OCI-LY7 (cell line): ENCODE results near the gene ZNF335. TPM values are rescaled to one million over a fixed set of nuclear protein-coding genes. Genes with fewer than 3 reads are reported as not detected.

Source experiments
- BruUV-seq: library from RNA; stranded (reverse); fragments of 400-500 nt; replicated peaks from 2 replicates; lab custom pipeline; 2021; lab: Mats Ljungman, UMichigan
- CTCF ChIA-PET: fragments of 300-600 bp; sonication (Branson Sonifier 250); formaldehyde crosslinking; loops from one replicate; lab custom pipeline; 2022; ENCODE audit warnings: antibody characterized with exemption; ENCODE audit not compliant: unreplicated experiment; lab: Charles Lee
- POLR2A ChIA-PET: fragments of 300-600 bp; sonication (Branson Sonifier 250); formaldehyde crosslinking; loops from one replicate; lab custom pipeline; 2022; ENCODE audit warnings: antibody characterized with exemption; lab: Charles Lee
- DNase-seq: peaks from one replicate; pipeline ENCODE4 v3.0.0-alpha.2; 2015; ENCODE audit warnings: low spot score
- H2AFZ ChIP-seq: fragments of 200-600 bp; sonication (generic), shearing (Covaris generic); 2 replicates; pipeline ENCODE4 v1.6.1; 2014; ENCODE audit warnings: mild to moderate bottlenecking, antibody characterized with exemption, low read length, moderate library complexity
- H3K27ac ChIP-seq: fragments of 200-600 bp; sonication (generic); 2 replicates; pipeline ENCODE4 v1.5.1; 2014; ENCODE audit warnings: mixed run types, low read depth, mild to moderate bottlenecking, moderate library complexity, low read length, inconsistent platforms; ENCODE audit not compliant: poor library complexity, severe bottlenecking
- H3K36me3 ChIP-seq: fragments of 200-600 bp; sonication (generic); 2 replicates; pipeline ENCODE4 v1.6.1; 2014; ENCODE audit warnings: mild to moderate bottlenecking, antibody characterized with exemption, low read length, moderate library complexity, mixed read lengths; ENCODE audit not compliant: insufficient read depth
- H3K4me1 ChIP-seq: fragments of 200-600 bp; sonication (generic); 2 replicates; pipeline ENCODE4 v1.5.1; 2014; ENCODE audit warnings: mild to moderate bottlenecking, low read length; ENCODE audit not compliant: insufficient read depth, poor library complexity, severe bottlenecking
- H3K4me2 ChIP-seq: fragments of 200-600 bp; sonication (generic); 2 replicates; pipeline ENCODE4 v1.6.1; 2014; ENCODE audit warnings: mild to moderate bottlenecking, low read length
- H3K4me3 ChIP-seq: fragments of 200-600 bp; sonication (generic); 2 replicates; pipeline ENCODE4 v1.5.1; 2014; ENCODE audit warnings: mild to moderate bottlenecking, low read depth, low read length; ENCODE audit not compliant: poor library complexity, severe bottlenecking
- H3K79me2 ChIP-seq: fragments of 200-600 bp; sonication (generic); 2 replicates; pipeline ENCODE4 v1.6.1; 2016; ENCODE audit warnings: low read depth, mild to moderate bottlenecking, low read length, moderate library complexity, mixed read lengths; ENCODE audit not compliant: insufficient read depth
- H3K9me2 ChIP-seq: fragments of 200-600 bp; sonication (generic); 2 replicates; pipeline ENCODE4 v1.6.1; 2016; ENCODE audit warnings: mild to moderate bottlenecking, low read length, mixed read lengths; ENCODE audit not compliant: insufficient read depth
- H3K9me3 ChIP-seq: fragments of 200-600 bp; sonication (generic); 2 replicates; pipeline ENCODE4 v1.6.1; 2014; ENCODE audit warnings: mild to moderate bottlenecking, mixed run types, low read length, mixed read lengths
- H4K20me1 ChIP-seq: fragments of 200-600 bp; sonication (generic); 2 replicates; pipeline ENCODE4 v1.6.1; 2014; ENCODE audit warnings: mild to moderate bottlenecking, antibody characterized with exemption, low read length, moderate library complexity, mixed read lengths; ENCODE audit not compliant: insufficient read depth
- EZH2phosphoT487 ChIP-seq: fragments of 200-600 bp; sonication (generic); IDR thresholded peaks from 2 replicates; pipeline ENCODE4 v1.6.1; 2018; ENCODE audit warnings: low read depth, borderline replicate concordance, mild to moderate bottlenecking, mixed run types, antibody characterized with exemption, low read length, moderate library complexity, mixed read lengths
- intact Hi-C: fragments of 100-400 bp; cut with micrococcal nuclease; formaldehyde crosslinking; loops from one replicate; pipeline ENCODE4 v1.10.0; 2022; ENCODE audit not compliant: unreplicated experiment
- total RNA-seq, 2 experiments: library from RNA; depleted of rRNA in 1 of 2; stranded (reverse); fragments of >200 nt in 1 of 2; shearing (Covaris generic) in 1 of 2; gene quantifications; 2 replicates each; pipeline ENCODE4 v1.2.3, GENCODE V29; 2014 to 2022
- TF ChIP-seq, protein P1 (sequence below): fragments of 200-600 bp; sonication (generic); conservative IDR thresholded peaks from 2 replicates; pipeline ENCODE4 v1.5.1; 2014; ENCODE audit warnings: mild to moderate bottlenecking, antibody characterized with exemption, low read length, moderate library complexity, mixed read lengths

ZNF335 gene
- total RNA-seq, 2 experiments from 2014 or later: 21.0 to 28.4 TPM

DNA sequence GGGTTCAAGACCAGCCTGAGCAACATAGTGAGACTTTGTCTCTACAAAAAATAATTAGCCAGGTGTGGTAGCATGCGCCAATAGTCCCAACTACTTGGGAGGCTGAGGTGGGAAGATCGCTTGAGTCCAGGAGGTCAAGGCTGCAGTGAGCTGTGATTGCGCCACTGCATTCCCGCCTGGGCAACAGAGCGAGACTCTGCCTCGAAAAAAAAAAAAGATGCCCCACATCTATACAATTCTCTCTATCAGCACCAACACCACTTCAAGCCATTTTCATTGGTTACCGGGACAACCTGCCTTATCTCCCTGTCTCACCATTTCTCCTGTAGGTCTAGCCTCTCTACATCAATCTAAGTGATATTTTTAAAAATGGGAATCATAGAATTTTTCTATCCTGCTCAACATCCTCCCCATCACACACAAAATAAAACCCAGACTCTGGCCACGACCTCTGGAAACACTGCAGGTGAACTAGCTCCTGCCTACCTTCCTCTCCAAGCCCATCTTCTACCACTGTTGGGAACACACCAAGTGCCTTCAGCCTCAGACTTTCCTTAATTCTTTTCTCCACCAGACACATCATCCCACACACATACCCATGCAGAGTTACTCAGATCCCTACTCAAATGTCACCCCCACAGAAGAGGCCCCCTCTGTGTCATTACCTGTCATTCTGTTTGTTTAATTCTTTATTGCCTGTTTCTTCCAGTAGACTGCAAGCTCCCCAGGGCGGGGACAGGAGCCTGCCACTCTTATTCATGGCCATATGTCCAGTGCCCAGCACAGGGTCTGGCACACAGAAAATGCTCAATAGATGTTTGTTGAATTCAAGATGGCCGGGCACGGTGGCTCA is 50.4 kb downstream of the ZNF335 start:
- no peak for DNase-seq
- ChIA-PET CTCF (no interaction called here), POLR2A (interaction anchor here (0.7 to 1.0 kb wide), 3 partner anchors 11 to 505 kb away, joined by 3 to 5 read pairs (median 3); no protein-coding TSS in a partner anchor)
- intact Hi-C loops: no loop called here
- H3K9me3 ChIP-seq: no peaks in the 10 kb centered on the region
- TF ChIP-seq, protein P1, sequence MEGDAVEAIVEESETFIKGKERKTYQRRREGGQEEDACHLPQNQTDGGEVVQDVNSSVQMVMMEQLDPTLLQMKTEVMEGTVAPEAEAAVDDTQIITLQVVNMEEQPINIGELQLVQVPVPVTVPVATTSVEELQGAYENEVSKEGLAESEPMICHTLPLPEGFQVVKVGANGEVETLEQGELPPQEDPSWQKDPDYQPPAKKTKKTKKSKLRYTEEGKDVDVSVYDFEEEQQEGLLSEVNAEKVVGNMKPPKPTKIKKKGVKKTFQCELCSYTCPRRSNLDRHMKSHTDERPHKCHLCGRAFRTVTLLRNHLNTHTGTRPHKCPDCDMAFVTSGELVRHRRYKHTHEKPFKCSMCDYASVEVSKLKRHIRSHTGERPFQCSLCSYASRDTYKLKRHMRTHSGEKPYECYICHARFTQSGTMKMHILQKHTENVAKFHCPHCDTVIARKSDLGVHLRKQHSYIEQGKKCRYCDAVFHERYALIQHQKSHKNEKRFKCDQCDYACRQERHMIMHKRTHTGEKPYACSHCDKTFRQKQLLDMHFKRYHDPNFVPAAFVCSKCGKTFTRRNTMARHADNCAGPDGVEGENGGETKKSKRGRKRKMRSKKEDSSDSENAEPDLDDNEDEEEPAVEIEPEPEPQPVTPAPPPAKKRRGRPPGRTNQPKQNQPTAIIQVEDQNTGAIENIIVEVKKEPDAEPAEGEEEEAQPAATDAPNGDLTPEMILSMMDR: no peak
- no peak for TF ChIP-seq EZH2phosphoT487
- no peaks in the 10 kb centered on the region for H4K20me1 ChIP-seq
- H3K79me2 ChIP-seq: no peaks in the 10 kb centered on the region
- no TSS peak for BruUV-seq
- H3K4me1 ChIP-seq: no peaks in the 10 kb centered on the region
- H3K36me3 ChIP-seq: no peaks in the 10 kb centered on the region
- H3K4me2 ChIP-seq: no peak overlapping the region
- H3K4me3 ChIP-seq: no peak overlapping the region
- no peak overlapping the region for H3K27ac ChIP-seq
- H2AFZ ChIP-seq: no peak overlapping the region
- H3K9me2 ChIP-seq: no peaks in the 10 kb centered on the region

DNA sequence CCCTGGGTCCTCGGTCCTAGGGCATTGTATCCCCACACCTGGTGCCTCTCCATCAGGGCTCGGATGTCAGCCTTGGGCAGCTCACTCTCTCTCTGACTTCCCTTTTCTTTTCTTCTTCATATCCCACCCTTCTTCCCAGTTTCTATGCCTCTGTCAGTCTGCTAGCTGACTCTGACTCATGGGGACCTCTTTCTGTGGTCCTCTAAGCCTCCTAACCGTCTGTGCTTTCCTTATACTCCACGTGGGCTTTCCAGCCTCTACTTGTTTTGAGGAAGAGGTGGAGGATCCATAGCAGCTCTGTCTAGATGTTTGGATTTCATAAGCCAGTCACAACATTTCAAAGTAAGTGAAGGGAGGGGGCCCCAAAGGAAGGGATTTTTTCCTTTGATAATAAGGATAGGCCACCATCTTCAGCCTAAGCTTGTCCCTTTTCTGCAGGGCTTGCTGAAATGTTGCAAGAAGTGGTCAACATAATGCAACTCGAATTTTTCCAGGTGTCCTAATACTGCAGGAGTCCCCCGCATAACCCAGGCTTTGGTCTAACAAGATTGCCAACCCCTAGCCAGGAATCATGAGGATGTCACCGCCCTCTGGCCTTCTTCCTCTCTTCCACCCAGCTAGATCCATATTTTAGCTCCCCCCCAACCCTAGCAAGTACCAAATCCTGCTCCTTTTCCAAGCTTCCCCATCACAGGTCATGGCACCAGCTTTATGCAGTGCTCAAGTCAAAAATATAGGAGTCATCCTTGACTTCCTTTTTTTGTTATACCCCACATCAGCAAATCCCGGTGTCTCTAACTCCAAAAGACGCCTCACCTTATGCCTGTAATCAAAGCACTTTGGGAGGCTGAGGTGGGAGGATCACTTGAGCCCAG is 51.3 kb downstream of the ZNF335 start:
- H3K4me2 ChIP-seq: no peak overlapping the region
- POLR2A ChIA-PET: interaction anchor here (0.6 to 1.5 kb wide), 5 partner anchors 10 to 674 kb away, joined by 3 to 5 read pairs (median 4); no protein-coding TSS in a partner anchor

More for the DNA sequence above, 51.3 kb downstream of the ZNF335 start:
- no peaks in the 10 kb centered on the region for H3K36me3 ChIP-seq
- no peaks in the 10 kb centered on the region for H3K79me2 ChIP-seq
- H2AFZ ChIP-seq: no peak overlapping the region
- CTCF ChIA-PET: no interaction called here
- H3K9me2 ChIP-seq: no peaks in the 10 kb centered on the region
- DNase-seq: no peak
- H4K20me1 ChIP-seq: no peaks in the 10 kb centered on the region
- TF ChIP-seq, protein P1: no peak
- no peak for TF ChIP-seq EZH2phosphoT487
- no peak overlapping the region for H3K4me3 ChIP-seq
- intact Hi-C loops: no loop called here
- H3K9me3 ChIP-seq: no peaks in the 10 kb centered on the region
- H3K4me1 ChIP-seq: no peaks in the 10 kb centered on the region
- BruUV-seq: no TSS peak
- H3K27ac ChIP-seq: no peak overlapping the region
